Vagina (tissue), 2 donors: ENCODE results near the gene TDRD7.

Experiments
- POLR2A ChIP-seq, 2 donors: fragments of 450-650 bp; IDR thresholded peaks; one replicate each; pipeline ENCODE4 v1.6.1; 2017; ENCODE audit warnings: antibody characterized with exemption in 2 of 2, mild to moderate bottlenecking in 2 of 2, moderate library complexity in 2 of 2
- POLR2AphosphoS5 ChIP-seq, 2 donors: sonication (generic); formaldehyde crosslinking; IDR thresholded peaks; one replicate each; pipeline ENCODE4 v1.9.0; 2017; ENCODE audit warnings: antibody characterized with exemption in 2 of 2, mild to moderate bottlenecking in 2 of 2, low read depth in 1 of 2; ENCODE audit not compliant: insufficient read depth in 1 of 2
- TF ChIP-seq, protein P1 (sequence below), 3 experiments: fragments of 450-650 bp in 2 of 3; fragments of 200-600 bp in 1 of 3; sonication (generic) in 1 of 3; IDR thresholded peaks; one replicate each; pipeline ENCODE4 v1.5.1; 2017 to 2019; ENCODE audit warnings: antibody characterized with exemption in 3 of 3, mild to moderate bottlenecking in 2 of 3, moderate library complexity in 2 of 3

DNA sequence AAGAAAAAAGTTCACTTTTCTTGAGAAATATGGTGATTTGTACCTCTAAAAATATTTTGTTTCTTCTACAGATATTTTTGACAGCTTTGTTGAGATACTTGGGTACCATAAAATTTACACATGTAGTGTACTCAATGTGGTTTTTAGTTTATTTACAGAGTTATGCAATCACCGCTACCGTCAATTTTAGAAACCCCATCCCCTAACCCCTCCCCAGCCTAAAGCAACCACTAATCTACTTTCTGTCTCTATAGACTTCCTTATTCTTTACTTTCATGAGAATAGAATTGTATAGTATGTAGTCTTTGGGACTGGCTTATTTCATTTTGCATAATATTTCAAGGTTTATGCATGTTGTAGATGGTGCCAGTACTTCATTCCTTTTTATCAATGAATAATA, 45.0 kb upstream of the TDRD7 start:
- TF ChIP-seq, protein P1, sequence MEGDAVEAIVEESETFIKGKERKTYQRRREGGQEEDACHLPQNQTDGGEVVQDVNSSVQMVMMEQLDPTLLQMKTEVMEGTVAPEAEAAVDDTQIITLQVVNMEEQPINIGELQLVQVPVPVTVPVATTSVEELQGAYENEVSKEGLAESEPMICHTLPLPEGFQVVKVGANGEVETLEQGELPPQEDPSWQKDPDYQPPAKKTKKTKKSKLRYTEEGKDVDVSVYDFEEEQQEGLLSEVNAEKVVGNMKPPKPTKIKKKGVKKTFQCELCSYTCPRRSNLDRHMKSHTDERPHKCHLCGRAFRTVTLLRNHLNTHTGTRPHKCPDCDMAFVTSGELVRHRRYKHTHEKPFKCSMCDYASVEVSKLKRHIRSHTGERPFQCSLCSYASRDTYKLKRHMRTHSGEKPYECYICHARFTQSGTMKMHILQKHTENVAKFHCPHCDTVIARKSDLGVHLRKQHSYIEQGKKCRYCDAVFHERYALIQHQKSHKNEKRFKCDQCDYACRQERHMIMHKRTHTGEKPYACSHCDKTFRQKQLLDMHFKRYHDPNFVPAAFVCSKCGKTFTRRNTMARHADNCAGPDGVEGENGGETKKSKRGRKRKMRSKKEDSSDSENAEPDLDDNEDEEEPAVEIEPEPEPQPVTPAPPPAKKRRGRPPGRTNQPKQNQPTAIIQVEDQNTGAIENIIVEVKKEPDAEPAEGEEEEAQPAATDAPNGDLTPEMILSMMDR (IDR thresholded peaks at IDR 0.05): no peak
- no peak for TF ChIP-seq POLR2AphosphoS5 (IDR thresholded peaks at IDR 0.05; ENCODE audit: insufficient read depth in 1 of 2, low read depth in 1 of 2)
- no peak for TF ChIP-seq POLR2A (IDR thresholded peaks at IDR 0.05)
